Measurements from ENCODE around the gene ZAP70.

- no peak for TF ChIP-seq CTCF (IDR thresholded peaks at IDR 0.05)
- no peak for TF ChIP-seq EZH2 (IDR thresholded peaks at IDR 0.05; ENCODE audit: borderline replicate concordance, insufficient read depth, low read depth, low read length, poor library complexity, severe bottlenecking)
Observed at GRCh38 chr2:97741251-97741650, 27.9 kb downstream of the ZAP70 start.
